ENCODE results near the gene TTI1. TPM values are rescaled to one million over a fixed set of nuclear protein-coding genes. Genes with fewer than 3 reads are reported as not detected.

TTI1 gene
- total and polyA plus RNA-seq, 3 donors from 2014 or later, result 24.1 to 30.5 (median 26.0) TPM

- TF ChIP-seq POLR2A (IDR thresholded peaks at IDR 0.05) (no peak), CTCF (IDR thresholded peaks at IDR 0.05) (no peak)
- H3K9me3 ChIP-seq, result no peaks in the 10 kb centered on the region
- DNase-seq, result no peak
- intact Hi-C loops (cut with DNase I; ENCODE audit: low total_unique reads), result no loop called here
- no peaks in the 10 kb centered on the region for H3K36me3 ChIP-seq (ENCODE audit: low read depth, missing control alignments)
- H3K27me3 ChIP-seq, result no peaks in the 10 kb centered on the region
- no peak overlapping the region for H3K4me3 ChIP-seq
- H3K4me1 ChIP-seq, result no peaks in the 10 kb centered on the region
- no peak overlapping the region for H3K27ac ChIP-seq
- WGBS, 2 donors, result 85 to 98% methylated on average over 5 of the region's 5 CpGs
These were observed 24.9 kb downstream of the TTI1 start for GRCh38 chr20:38008233-38008944.

- no peak for TF ChIP-seq POLR2A (IDR thresholded peaks at IDR 0.05)
- no peak for TF ChIP-seq CTCF (IDR thresholded peaks at IDR 0.05)
- Histone ChIP-seq H3K27me3 (no peaks in the 10 kb centered on the region), H3K4me1 (no peaks in the 10 kb centered on the region), H3K9me3 (no peaks in the 10 kb centered on the region), H3K27ac (no peak overlapping the region), H3K36me3 (ENCODE audit: low read depth, missing control alignments) (no peaks in the 10 kb centered on the region), H3K4me3 (no peak overlapping the region)
- intact Hi-C loops (cut with DNase I; ENCODE audit: low total_unique reads), result no loop called here
- 88 to 100% methylated on average over 1 of the region's 1 CpG for WGBS, 2 donors
- DNase-seq, result no peak
These were observed 25.7 kb downstream of the TTI1 start for GRCh38 chr20:38007526-38007925.

GRCh38 chr20:38005903-38006302 is 27.4 kb downstream of the TTI1 start:
- Histone ChIP-seq H3K27ac (no peak overlapping the region), H3K9me3 (no peaks in the 10 kb centered on the region), H3K4me1 (no peaks in the 10 kb centered on the region), H3K4me3 (no peak overlapping the region), H3K36me3 (ENCODE audit: low read depth, missing control alignments) (no peaks in the 10 kb centered on the region), H3K27me3 (no peaks in the 10 kb centered on the region)
- TF ChIP-seq POLR2A (IDR thresholded peaks at IDR 0.05) (no peak), CTCF (IDR thresholded peaks at IDR 0.05) (no peak)
- WGBS, 2 donors, result 46 to 58% methylated on average over 5 of the region's 5 CpGs
- no peak for DNase-seq
- intact Hi-C loops (cut with DNase I; ENCODE audit: low total_unique reads), result no loop called here

GRCh38 chr20:38004416-38004815 is 28.8 kb downstream of the TTI1 start:
- 61 to 89% methylated on average over 1 of the region's 1 CpG for WGBS, 2 donors
- Histone ChIP-seq H3K4me3 (no peak overlapping the region), H3K27ac (no peak overlapping the region), H3K4me1 (no peaks in the 10 kb centered on the region), H3K9me3 (no peaks in the 10 kb centered on the region), H3K36me3 (ENCODE audit: low read depth, missing control alignments) (no peaks in the 10 kb centered on the region), H3K27me3 (no peaks in the 10 kb centered on the region)
- intact Hi-C loops (cut with DNase I; ENCODE audit: low total_unique reads), result no loop called here
- DNase-seq, result no peak
- TF ChIP-seq POLR2A (IDR thresholded peaks at IDR 0.05) (no peak), CTCF (IDR thresholded peaks at IDR 0.05) (no peak)

- Histone ChIP-seq H3K27ac (no peak overlapping the region), H3K4me1 (no peaks in the 10 kb centered on the region), H3K9me3 (no peaks in the 10 kb centered on the region), H3K27me3 (no peaks in the 10 kb centered on the region), H3K4me3 (no peak overlapping the region), H3K36me3 (ENCODE audit: low read depth, missing control alignments) (no peaks in the 10 kb centered on the region)
- DNase-seq, result no peak
- TF ChIP-seq POLR2A (IDR thresholded peaks at IDR 0.05) (no peak), CTCF (IDR thresholded peaks at IDR 0.05) (no peak)
- intact Hi-C loops (cut with DNase I; ENCODE audit: low total_unique reads), result no loop called here
- 70 to 78% methylated on average over 8 of the region's 8 CpGs for WGBS, 2 donors
These were observed 30.8 kb downstream of the TTI1 start for GRCh38 chr20:38002422-38002821.
